GM18873 (cell line): ENCODE measurements around the gene SUCLA2.

ENCODE experiments used
- ATAC-seq: cut with Tn5 transposase; IDR thresholded peaks from one replicate; pipeline ENCODE4 v1.9.1; 2021; ENCODE audit warnings: mild to moderate bottlenecking, moderate library complexity, moderate number of reproducible peaks; ENCODE audit not compliant: unreplicated experiment, low FRiP score

Gene SUCLA2

DNA sequence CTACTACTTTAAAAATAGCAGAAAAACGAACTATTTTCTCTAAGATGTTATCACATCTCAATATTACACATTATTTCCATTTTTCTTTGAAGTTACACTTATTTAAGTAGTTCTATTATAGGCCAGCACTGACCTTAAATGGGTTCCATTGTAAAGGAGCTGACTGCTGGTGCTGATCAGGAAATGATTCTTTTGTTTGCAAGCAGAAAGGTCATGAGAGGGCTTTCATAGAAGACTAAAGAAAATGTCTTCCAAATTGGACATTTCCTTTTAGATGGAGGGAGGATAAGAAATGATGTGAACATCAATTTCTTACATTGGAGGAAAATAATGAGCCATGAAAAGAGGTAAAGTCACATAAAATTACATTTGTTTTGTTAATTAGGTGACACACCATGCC lies 96.2 kb downstream of the SUCLA2 start:
- no peak for ATAC-seq

DNA sequence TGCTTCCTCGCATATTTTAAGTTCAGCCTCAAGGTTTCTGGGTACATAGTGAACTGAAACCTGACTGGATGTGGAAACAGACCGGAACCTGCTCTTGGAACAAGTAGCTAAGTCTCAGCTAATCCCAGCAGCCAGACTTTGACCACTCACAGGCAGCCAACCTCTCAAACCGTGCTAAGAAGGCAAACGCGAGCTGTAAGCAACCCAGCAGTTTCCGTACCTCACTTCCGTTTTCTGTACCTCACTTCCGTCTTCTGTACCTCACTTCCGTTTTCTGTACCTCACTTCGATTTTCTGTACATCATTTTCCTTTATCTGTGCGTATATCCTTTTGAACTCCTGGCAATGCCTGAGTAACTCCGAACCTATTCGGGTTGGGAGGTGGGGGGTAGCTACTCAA lies 96.8 kb downstream of the SUCLA2 start:
- ATAC-seq = no peak

DNA sequence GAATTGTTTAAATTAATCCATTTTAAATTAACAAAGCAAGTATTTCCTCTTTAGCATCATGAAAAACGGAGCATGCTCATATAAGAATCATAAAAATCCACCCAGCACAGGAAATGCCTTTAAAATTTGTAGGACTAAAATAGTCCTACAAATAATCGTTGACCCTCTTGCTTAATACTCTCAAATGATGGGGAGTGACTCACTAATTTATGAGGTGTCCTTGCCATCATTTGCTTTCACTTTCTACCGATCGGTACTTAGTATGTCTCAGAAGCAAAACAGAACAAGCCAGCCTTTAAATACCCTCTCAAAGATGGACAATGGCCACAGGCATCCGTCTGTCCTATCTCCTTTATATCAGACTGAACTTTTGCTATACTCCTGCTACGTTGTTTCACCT lies 97.2 kb downstream of the SUCLA2 start:
- no peak for ATAC-seq

DNA sequence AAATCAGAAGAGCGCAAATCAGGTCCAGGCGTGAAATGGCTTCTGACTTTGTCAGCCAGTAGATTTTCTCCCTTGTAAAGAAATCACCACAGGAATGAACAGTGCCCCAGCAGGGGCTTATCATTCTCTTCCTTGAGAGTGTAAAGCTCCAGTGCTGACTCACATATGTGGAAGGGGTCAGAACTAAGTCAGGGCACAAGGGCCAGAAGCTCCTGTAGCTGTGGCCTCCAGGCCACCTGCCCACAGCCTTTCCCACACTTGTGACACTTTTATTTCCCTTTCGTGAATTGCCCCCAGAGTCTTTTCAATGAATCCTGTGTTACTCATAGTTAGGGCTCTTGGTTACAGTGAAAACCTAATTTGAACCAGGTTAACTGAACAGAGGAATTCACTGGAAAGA lies 99.6 kb downstream of the SUCLA2 start:
- no peak for ATAC-seq

DNA sequence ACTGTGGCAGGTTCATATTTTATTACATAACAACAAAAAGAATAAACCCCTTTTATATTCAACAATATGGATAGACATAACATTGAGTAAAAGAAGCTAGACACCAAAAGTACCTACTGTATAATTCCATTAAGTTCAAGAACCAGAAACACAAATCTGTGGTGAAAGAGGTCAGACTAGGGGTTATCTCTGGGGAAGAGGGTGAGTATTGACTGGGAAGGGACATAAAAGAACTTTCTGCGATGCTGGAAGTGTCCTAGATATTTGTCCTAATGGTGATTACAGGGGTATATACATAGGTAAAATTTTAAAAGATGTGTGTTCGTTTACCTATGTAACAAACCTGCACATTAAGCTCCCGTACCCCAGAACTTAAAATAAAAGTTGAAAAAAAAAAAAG lies 103.0 kb downstream of the SUCLA2 start:
- no peak for ATAC-seq

DNA sequence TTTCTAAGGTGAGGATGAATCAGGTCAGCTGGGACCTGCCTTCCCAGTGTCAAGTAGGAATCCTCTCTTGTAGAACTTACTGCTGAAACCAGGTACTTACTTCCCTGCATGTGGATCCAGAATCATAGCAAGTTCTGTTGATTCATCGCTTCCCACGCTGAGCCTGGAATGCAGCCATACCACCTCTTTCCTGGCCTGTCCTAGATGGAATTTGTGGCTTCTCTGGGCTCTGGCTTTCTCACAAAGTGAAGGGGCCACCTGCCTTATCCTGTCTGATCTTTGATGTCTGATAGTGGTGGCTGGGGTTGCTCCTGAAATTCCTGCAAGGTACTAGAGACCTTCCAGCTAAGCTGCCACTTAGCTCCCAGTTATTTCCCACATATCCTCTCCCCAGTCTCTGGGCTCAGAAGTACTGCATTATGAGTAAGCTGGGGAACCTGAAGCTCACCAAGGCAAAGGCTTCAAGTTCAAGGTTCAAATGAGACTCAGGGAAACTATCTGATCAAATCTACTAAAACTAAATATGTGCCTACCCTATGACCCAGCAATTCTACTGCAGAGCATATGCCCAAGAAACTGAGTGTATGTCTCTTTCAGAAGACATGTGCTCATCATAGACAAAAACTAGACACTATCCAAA lies 103.5 kb downstream of the SUCLA2 start:
- no peak for ATAC-seq

DNA sequence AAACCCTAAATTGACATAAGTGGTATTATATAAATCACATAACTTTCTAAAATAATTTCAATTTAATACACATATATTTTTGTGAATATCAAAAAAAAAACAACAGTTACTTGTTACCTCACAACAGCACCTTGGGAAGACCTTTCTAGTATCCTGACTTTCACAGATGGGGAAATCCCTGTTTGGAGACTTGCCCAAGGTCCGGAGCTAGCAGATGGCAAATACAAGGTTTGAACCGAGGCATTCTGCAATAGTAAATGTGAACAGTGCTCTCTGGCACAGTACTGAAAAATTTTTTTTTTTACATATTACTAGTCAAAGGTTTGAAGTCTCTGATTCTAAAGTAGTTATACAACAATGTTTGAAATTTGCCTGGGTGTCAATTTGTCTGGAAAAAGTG lies 104.5 kb downstream of the SUCLA2 start:
- ATAC-seq = no peak

DNA sequence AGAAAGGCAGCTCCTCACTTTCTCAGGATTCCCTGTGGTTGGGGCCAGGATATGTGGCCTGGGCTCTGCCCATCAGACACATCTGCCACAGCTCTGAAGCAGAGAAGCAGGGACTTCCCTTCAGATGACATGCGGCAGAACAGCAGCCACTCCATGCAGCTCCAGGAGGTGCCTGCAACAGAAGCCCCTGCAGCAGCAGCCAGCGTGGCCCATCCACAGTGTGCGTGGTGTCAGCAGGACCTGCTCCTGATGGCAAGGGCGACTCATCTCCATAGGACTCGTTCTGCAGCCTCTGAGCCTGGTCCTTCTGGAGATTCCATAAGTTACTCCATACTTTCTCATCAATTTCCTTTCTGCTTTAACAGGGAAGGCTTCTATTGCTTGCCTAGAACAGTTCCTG lies 105.0 kb downstream of the SUCLA2 start:
- no peak for ATAC-seq

DNA sequence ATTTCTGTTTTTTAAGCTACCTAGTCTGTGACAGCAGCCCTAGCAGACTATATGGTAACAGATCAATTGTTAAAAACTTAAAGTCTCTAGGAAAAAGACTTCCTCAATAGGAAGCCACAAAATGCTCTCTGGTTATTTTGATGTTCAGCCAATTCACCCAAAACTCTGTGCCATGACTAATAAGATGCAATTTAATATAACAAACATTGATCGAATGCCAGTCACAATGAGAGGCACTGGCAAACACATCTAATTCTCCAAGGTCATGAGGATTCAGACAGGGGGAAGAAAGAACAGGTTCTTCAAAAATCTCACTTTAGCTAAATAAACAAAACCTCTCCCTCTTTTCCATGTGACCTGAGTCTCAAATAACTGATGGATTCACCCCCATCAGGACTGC lies 107.5 kb downstream of the SUCLA2 start:
- ATAC-seq = no peak
